Activated naive CD4-positive, alpha-beta T cell (primary cell): Measurements from ENCODE around the gene CDC42BPG.

Experiments
- DNase-seq, 4 experiments: peaks; one replicate each; lab custom pipeline; 2025; lab: John Stamatoyannopoulos, UW

The CDC42BPG gene

DNA sequence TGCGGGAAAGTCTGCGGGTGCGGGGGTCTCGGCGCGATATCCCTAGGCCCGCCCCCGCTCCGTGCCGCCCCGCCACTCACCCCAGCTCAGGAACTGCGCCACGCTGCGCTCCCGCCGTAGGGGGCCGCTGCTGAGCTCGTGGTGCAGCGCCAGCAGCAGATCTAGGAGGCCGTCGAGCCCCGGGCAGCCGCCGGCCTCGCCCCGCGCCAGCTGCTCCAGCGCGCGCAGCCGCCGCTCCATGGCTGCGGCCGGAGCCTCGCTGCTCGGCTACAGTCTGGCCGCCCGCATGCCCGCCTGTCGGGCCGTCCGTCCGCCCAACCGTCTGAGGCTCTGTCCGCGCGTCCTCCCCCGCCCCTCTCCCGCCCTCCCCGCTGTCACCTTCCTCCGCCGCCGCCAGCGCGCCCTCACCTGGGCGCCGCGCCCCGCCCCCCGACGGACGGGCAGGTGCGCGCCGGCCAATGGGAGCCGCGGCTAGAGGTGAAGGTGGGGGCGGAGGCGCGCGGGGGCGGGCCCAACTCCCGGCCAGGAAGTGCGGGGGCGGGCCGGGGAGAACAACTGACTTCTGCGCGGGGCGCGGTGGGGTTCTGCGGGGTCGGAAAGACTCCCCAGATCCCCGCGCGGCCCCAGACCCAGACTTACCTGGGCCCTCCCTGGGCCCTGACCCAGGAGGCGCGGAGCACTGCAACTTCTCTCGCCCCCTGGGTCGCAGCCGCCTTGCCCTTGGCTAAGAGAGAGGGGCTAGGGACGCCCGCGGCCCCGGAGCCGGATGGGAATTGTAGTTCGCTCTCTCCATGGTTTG, at the start of gene CDC42BPG:
Gene CDC42BPG (minus strand): TSS at position 324 of the 799 bp plus-strand sequence. CDS start 84 bp downstream, at position 240.
- DNase-seq: peak in 3 of 4 experiments; percentile 35 to 71 (median 58)

GRCh38 chr11:64893194-64894069, 49.0 kb upstream of the CDC42BPG start:
- DNase-seq: no peak

DNA sequence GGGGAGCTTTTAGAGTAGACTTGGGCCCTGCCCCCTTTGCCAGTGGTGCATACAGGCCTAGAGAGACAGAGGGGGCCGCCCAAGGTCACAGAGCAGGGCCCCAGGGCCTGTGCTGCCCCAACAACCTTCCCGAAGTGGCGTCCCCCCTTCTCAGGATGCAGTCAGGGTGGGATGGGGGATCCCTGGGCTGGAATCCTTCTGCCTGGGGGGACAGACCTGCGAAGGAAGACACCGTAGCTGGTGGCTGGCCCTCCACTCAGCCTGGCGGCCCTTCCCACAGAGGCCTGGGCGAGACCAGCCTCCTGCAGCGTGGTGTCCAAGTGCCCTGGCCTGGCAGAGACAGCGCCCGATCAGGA, 48.4 kb upstream of the CDC42BPG start:
- no peak for DNase-seq

DNA sequence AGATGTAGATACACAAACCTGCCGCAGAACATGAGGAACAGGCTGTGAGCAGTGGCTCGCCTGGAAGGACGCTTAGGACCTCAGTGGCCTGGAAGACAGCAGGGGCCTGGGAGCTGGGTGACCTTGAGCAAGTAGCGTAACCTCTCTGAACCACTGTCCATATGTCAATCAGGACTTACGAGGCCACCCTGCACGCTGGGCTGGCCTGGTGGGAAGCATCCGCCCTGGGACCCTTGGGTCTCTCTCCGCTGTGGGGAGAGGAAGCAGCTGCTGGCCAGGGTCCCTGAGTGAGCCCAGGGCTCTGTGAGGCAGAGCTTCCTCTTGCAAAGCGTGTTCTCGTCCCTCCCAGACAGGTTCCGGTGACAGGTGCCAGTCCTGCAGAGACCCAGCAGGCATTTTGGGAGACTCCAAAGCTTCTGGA, 48.0 kb upstream of the CDC42BPG start:
- no peak for DNase-seq

- no peak for DNase-seq
Observed at GRCh38 chr11:64891880-64892279, 47.4 kb upstream of the CDC42BPG start.

DNA sequence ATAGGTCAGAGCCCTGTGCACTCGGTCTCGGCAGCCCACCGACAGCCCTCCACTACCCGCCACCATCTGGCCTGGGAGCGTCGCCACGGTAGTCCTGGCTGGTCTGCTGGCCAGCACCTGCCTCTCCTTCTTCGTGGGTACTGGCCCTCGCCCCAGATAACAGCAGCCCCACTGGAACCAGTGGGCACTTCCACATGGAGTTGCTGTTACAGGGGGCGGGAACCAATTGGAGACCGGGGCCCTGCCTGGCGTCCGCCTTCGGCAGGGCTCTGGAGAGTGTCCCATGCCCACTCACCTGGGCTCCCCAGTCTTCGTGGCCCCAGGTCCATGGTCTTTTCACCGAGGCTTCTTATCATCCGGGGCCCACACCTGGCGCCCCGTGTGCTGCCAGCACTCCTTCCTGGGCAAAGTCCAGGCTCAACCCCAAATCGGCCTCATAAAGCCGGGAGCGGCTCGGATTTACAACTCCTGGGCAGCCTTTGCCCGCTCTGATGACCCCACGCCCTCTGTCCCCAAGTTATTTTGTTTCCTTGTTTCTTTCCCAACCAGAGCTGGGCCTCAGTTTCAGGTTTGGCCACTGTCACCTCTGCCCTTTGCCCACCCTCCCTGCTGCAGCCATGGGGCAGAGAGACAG, 46.9 kb upstream of the CDC42BPG start:
- no peak for DNase-seq

- DNase-seq: no peak
Observed at GRCh38 chr11:64890522-64890939, 46.1 kb upstream of the CDC42BPG start.

- DNase-seq: no peak
Observed at GRCh38 chr11:64888729-64889511, 44.5 kb upstream of the CDC42BPG start.

DNA sequence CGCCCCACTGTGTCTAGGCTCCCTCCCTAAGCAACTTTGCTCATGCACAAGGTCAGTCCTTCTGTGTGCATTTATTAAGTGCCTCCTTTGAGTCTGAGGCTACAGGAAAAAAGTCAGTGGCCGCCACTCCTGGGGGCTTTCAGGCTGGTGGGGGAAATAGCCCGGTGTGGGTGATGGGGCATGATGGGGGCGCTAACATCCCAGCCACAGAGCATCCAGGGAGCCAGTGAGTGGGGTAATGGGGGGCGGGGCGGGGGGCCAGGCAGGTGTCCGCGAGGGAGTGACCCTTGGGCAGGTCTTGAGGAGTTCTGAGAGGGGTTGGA, 43.9 kb upstream of the CDC42BPG start:
- no peak for DNase-seq

- peak; percentile 54 to 85 (median 79) for DNase-seq
Observed at GRCh38 chr11:64887757-64888405, 43.4 kb upstream of the CDC42BPG start.

GRCh38 chr11:64887234-64887756, 42.8 kb upstream of the CDC42BPG start:
- no peak for DNase-seq

DNA sequence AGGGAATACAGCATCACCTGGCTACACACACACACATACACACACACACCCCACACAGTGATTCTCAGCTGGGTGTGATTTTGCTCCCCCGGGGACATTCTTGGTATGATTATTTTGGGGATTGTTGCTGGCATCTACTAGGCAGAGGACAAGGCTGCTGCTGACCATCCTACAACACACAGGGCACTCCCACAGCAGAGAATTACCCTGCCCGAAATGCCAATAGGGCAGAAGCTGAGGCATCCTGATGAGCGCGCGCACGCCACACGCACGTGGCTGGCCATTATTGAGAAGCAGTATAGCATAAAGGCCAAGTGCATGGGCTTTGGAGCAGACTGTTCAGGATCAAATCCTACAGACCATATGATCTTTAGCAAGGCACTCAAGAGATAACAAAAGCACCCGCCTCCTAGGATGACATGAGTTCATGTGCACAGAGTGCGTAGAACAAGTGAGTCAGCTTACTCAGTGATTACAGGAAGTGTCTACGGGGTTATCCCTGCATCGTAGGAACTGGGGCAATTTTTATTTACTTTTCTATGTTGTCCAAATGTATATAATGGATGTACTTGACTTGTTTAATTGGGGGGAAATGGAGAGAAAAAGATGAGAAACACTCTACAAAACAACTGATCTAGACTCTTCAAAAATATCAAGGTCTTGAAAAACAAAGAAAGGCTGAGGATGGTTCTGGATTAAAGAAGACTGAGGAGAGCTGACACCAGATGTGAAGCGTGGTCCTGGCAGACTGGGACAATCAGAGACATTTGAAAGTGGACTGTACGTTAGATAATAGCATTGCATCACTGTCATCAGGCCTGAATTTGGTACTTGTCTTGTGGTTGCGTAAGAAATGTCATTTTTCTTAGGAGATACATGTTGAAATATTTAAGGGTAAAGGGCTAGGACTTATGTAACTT, 41.2 kb upstream of the CDC42BPG start:
- DNase-seq: no peak

- no peak for DNase-seq
Observed at GRCh38 chr11:64884019-64884418, 39.6 kb upstream of the CDC42BPG start.

DNA sequence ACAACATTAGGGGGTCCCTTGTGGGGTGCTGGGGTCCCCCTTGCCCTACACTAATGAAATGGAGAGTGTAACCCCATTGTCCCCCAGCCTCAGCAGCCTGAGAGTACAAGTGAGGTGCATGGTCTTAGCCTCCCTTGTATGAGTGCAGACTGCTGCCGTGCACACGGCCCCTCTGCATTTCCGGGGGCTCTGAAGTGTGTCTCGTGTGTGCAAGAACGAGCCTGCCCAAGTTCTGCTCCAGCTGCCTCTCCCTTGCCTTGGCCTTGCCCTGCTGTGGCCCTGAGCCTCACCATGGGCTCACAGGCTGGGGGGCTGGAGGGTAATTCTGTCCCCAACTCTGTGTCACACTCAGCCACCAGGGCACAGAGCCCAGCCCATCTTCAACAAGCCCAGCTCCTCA, 39.1 kb upstream of the CDC42BPG start:
- DNase-seq: no peak

- no peak for DNase-seq
Observed at GRCh38 chr11:64882243-64882642, 37.8 kb upstream of the CDC42BPG start.

DNA sequence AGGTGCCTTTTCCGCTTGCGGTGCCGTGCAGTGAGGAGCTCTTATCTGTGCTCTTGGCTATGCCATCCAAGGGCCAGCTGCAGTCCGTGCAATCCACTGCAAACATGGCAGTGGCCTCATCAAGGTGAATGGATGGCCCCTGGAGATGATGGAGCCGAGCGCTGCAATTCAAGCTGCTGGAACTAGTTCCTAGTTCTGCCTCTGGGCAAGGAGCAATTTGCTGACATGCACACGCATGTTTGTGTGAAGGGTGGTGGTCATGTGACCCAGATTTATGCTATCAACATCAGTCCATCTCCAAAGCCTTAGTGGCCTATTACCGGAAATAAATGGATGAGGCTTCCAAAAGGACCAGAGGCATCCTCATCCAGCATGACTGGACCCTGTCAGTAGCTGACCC, 37.0 kb upstream of the CDC42BPG start:
- DNase-seq: no peak

DNA sequence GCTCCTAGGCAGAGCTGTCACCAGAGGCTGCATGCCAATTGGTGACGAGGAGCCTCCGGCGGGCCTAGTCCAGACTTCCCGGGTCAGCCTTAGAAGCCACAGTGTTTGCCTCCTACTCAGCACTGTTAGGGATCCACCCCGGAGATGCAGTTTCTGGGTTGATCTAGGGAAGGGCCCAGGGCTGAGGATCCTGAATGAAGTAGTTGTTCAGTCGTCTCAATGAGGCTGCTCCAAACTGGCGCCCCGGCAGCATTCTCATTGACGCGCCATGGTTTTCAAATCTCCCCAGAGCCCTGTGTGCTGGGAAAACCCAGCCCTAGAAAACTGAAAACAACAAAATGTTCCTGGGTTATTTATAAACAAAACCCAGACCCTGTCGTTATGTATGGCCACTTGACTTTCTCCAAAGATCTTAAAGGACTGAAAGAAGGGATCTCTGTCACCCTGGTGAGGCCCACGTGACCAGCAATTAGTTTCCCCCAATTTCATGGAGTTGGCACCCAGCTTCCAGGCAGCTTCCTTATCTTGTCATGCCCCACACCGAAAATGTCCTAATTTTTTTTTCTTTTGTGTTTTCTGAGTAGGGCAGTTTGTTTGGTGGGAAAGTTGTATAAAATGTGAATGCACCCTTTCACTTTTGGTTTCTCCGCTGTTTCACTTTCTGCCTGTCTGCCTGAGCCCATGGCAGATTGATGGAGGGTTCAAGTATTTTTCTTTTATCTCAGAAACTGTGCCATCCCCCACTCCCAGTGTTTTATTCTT, 36.0 kb upstream of the CDC42BPG start:
- DNase-seq: no peak

DNA sequence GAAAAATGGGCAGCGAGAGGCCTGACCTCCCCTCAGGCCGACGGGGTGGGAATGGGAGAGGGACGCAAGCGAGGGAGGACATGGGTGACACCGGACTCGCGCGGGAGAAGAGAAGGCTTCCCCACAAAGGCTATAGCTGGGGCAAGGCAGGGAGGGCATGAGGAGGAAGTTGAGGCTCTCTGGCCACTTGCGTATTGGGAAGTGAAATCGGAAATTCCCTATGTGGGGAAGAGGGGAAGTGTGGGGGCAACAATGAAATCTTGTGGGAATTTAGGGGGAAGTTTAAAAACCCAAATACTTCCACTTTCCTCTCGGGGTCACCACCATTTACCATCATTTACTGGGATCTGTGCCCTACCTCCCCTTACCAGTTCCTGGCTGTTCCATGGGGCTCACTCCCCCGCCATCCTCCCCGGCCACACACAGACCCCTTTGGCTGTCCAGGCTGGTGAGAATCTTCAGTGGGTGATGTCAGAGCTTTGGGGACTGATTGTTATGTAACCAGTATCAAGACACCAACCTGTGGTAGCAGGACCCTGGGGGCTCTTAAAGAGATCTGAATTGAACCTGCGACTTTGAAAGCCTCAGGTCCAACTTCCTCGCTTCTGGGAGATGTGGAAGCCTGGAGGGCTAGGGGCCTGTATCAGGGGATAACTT, 34.9 kb upstream of the CDC42BPG start:
- no peak for DNase-seq
